ENCODE measurements around the gene CTNNA2. TPM values are rescaled to one million over a fixed set of nuclear protein-coding genes. Genes with fewer than 3 reads are reported as not detected.

CTNNA2 gene
- total RNA-seq, 1 donor from 2014 or later, result 2.9 TPM

- TF ChIP-seq CTCF (conservative IDR thresholded peaks at IDR 0.05), result no peak
- Mint-ChIP-seq H3K27ac (ENCODE audit: unreplicated experiment) (no peak overlapping the region), H3K4me1 (peaks cover 30% of the 10 kb centered on the region), H3K4me3 (peak overlapping the region; percentile 92), H3K27me3 (ENCODE audit: low read depth) (peaks cover 91% of the 10 kb centered on the region), H3K36me3 (ENCODE audit: low read depth) (peaks cover 2% of the 10 kb centered on the region), H3K9me3 (no peaks in the 10 kb centered on the region)
- DNase-seq (ENCODE audit: low read depth, low spot score), result no peak
These were observed 789.6 kb downstream of the CTNNA2 start for GRCh38 chr2:80302314-80303005.

- Mint-ChIP-seq H3K4me1 (peaks cover 30% of the 10 kb centered on the region), H3K9me3 (no peaks in the 10 kb centered on the region), H3K36me3 (ENCODE audit: low read depth) (peaks cover 2% of the 10 kb centered on the region), H3K27me3 (ENCODE audit: low read depth) (peaks cover 91% of the 10 kb centered on the region), H3K4me3 (peak overlapping the region; percentile 92), H3K27ac (ENCODE audit: unreplicated experiment) (peak overlapping the region; percentile 80)
- TF ChIP-seq CTCF (conservative IDR thresholded peaks at IDR 0.05), result no peak
- peak; percentile 35 for DNase-seq (ENCODE audit: low read depth, low spot score)
These were observed 790.4 kb downstream of the CTNNA2 start for GRCh38 chr2:80303006-80303908.

- peak within 1 kb of the TSS; percentile 92 for H3K4me3 Mint-ChIP-seq
- peaks cover 85% of the 10 kb centered on the region for H3K27me3 Mint-ChIP-seq (ENCODE audit: low read depth)
- no peak for TF ChIP-seq CTCF (conservative IDR thresholded peaks at IDR 0.05)
- H3K9me3 Mint-ChIP-seq, result no peaks in the 10 kb centered on the region
- peaks cover 30% of the 10 kb centered on the region for H3K4me1 Mint-ChIP-seq
- peaks cover 2% of the 10 kb centered on the region for H3K36me3 Mint-ChIP-seq (ENCODE audit: low read depth)
- peak; percentile 57 for DNase-seq (ENCODE audit: low read depth, low spot score)
- H3K27ac Mint-ChIP-seq (ENCODE audit: unreplicated experiment), result peak within 1 kb of the TSS; percentile 82
These were observed 791.3 kb downstream of the CTNNA2 start, which contains the start of gene LRRTM1 for GRCh38 chr2:80303909-80304837. LRRTM1 (minus strand) TSS chr2:80304752; CDS start chr2:80303819, 933 bp downstream.

- Mint-ChIP-seq H3K4me3 (no peak overlapping the region), H3K4me1 (peaks cover 2% of the 10 kb centered on the region), H3K27ac (ENCODE audit: unreplicated experiment) (no peak overlapping the region), H3K9me3 (no peaks in the 10 kb centered on the region), H3K36me3 (ENCODE audit: low read depth) (peaks cover 1% of the 10 kb centered on the region), H3K27me3 (ENCODE audit: low read depth) (peaks cover 16% of the 10 kb centered on the region)
- TF ChIP-seq CTCF (conservative IDR thresholded peaks at IDR 0.05), result no peak
- no peak for DNase-seq (ENCODE audit: low read depth, low spot score)
These were observed 798.5 kb downstream of the CTNNA2 start for GRCh38 chr2:80311304-80311703.

GRCh38 chr2:80312282-80312839 lies 799.5 kb downstream of the CTNNA2 start:
- TF ChIP-seq CTCF (conservative IDR thresholded peaks at IDR 0.05), result no peak
- no peak for DNase-seq (ENCODE audit: low read depth, low spot score)
- Mint-ChIP-seq H3K27me3 (ENCODE audit: low read depth) (peaks cover 10% of the 10 kb centered on the region), H3K36me3 (ENCODE audit: low read depth) (no peaks in the 10 kb centered on the region), H3K4me1 (no peaks in the 10 kb centered on the region), H3K9me3 (no peaks in the 10 kb centered on the region), H3K4me3 (no peak overlapping the region), H3K27ac (ENCODE audit: unreplicated experiment) (no peak overlapping the region)
